Measurements from ENCODE around the gene DYRK1A. TPM values are rescaled to one million over a fixed set of nuclear protein-coding genes. Genes with fewer than 3 reads are reported as not detected.
A peak's percentile ranks its signal among the peaks of the same experiment; 100 is the strongest.
"Not testable (repeated sequence)": the region's sequence is repeated elsewhere in the genome, so short reads cannot be mapped to it uniquely, and the experiment has no call there.

Gene DYRK1A
- total RNA-seq, 1 experiment from 2014 or later = 28.2 TPM

- Histone ChIP-seq H3K9me3 (peaks cover under 1% of the 10 kb centered on the region; the same call in 1 of the 2 replicates), H3K4me3 (no peak overlapping the region), H3K36me3 (peaks cover 82% of the 10 kb centered on the region), H3K27me3 (no peaks in the 10 kb centered on the region)
- DNase-seq = no peak
Observed at GRCh38 chr21:37508341-37508740, 141.8 kb downstream of the DYRK1A start.

GRCh38 chr21:37509802-37510393, 143.3 kb downstream of the DYRK1A start:
- no peak for DNase-seq
- no peaks in the 10 kb centered on the region for H3K27me3 ChIP-seq
- H3K36me3 ChIP-seq = peaks cover 87% of the 10 kb centered on the region
- no peak overlapping the region for H3K4me3 ChIP-seq
- H3K9me3 ChIP-seq = no peaks in the 10 kb centered on the region

- no peaks in the 10 kb centered on the region for H3K27me3 ChIP-seq
- H3K4me3 ChIP-seq = no peak overlapping the region
- H3K9me3 ChIP-seq = no peaks in the 10 kb centered on the region
- peaks cover 78% of the 10 kb centered on the region for H3K36me3 ChIP-seq
- no peak for DNase-seq
Observed at GRCh38 chr21:37511848-37512247, 145.3 kb downstream of the DYRK1A start.

- Histone ChIP-seq H3K9me3 (no peaks in the 10 kb centered on the region), H3K4me3 (no peak overlapping the region), H3K27me3 (no peaks in the 10 kb centered on the region), H3K36me3 (peaks cover 64% of the 10 kb centered on the region)
- no peak for DNase-seq
Observed at GRCh38 chr21:37513383-37513782, 146.8 kb downstream of the DYRK1A start.

- no peak overlapping the region for H3K4me3 ChIP-seq
- DNase-seq = no peak
- peaks cover 62% of the 10 kb centered on the region for H3K36me3 ChIP-seq
- no peaks in the 10 kb centered on the region for H3K9me3 ChIP-seq
- no peaks in the 10 kb centered on the region for H3K27me3 ChIP-seq
Observed at GRCh38 chr21:37514038-37514667, 147.6 kb downstream of the DYRK1A start.

- H3K36me3 ChIP-seq = peaks cover 35% of the 10 kb centered on the region
- no peaks in the 10 kb centered on the region for H3K27me3 ChIP-seq
Observed at GRCh38 chr21:37516998-37517397, 150.4 kb downstream of the DYRK1A start.

GRCh38 chr21:37520801-37521200, 154.2 kb downstream of the DYRK1A start:
- Histone ChIP-seq H3K27me3 (no peaks in the 10 kb centered on the region), H3K4me3 (no peak overlapping the region), H3K9me3 (no peaks in the 10 kb centered on the region), H3K36me3 (peaks cover 11% of the 10 kb centered on the region)
- no peak for DNase-seq

More at GRCh38 chr21:37516998-37517397, 150.4 kb downstream of the DYRK1A start:
- H3K4me3 ChIP-seq = no peak overlapping the region
- DNase-seq = no peak
- no peaks in the 10 kb centered on the region for H3K9me3 ChIP-seq

- no peak for DNase-seq
- Histone ChIP-seq H3K36me3 (peaks cover 4% of the 10 kb centered on the region), H3K4me3 (no peak overlapping the region), H3K9me3 (no peaks in the 10 kb centered on the region), H3K27me3 (no peaks in the 10 kb centered on the region)
Observed at GRCh38 chr21:37521658-37522057, 155.1 kb downstream of the DYRK1A start.

DNA sequence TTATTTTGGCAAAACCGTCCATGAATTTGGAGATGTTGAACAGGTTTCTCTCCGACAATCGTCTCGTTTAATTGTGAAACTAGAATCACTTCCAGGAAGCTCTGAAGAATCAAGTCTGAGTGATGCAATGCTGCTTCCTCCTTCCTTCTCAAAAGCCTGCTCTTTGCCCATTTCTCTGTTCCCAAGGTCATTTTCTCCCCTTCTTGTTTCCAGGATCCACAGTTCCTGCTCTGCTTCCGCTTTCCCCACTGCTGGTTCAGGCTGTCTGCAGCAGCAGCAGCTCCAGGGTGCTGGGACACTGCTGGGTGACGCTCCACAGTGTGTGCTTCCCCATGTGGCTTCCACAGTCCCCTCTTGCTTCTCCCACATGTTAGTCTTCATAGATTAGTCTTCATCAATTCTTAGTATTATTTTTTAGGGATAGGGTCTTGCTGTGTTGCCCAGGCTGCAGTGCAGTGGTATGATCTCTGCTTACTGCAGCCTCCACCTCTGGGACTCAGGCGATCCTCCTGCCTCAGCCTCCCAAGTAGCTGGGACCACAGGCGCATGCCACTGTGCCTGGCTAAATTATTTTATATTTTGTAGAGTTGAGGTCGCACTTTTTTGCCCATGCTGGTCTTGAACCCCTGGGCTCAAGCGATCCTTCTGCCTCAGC, 156.2 kb downstream of the DYRK1A start:
- no peak overlapping the region for H3K4me3 ChIP-seq
- H3K36me3 ChIP-seq = no peaks in the 10 kb centered on the region; the same call in 1 of the 2 replicates
- DNase-seq = no peak
- no peaks in the 10 kb centered on the region for H3K9me3 ChIP-seq
- H3K27me3 ChIP-seq = no peaks in the 10 kb centered on the region

DNA sequence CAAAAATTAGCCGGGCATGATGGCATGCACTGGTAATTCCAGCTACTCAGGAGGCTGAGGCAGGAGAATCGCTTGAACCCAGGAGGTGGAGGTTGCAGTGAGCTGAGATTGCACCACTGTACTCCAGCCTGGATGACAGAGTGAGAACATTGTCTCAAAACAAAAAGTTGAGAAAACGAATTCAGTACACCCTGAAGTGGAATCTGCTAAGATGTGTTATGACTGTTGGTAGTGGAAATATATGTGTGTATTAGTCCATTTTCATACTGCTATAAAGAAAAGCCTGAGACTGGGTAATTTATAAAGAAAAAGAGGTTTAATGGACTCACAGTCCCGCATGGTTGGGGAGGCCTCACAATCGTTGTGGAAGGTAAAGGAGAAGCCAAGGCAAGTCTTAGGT, 158.4 kb downstream of the DYRK1A start:
- not testable (repeated sequence) for H3K36me3 ChIP-seq, H3K4me3 ChIP-seq, H3K27me3 ChIP-seq, H3K9me3 ChIP-seq, DNase-seq

DNA sequence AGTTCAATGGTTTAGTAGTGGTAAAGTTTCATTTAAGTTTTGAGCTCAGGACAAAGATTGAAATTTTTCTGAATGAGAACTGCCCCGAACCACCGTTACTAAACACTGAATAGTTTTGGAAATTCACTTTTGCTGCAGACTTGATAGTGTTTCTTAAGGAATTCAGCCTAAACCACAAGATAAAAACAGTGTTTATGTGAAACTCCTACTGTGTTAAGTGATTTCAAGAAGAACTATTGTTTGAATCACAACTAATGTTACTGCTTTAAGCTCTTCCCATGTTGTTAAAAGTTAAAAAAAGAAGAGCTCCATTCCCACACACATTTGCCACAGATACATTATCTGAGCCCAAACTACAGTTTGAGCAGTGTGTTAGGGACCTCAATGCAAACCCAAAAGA, 159.2 kb downstream of the DYRK1A start:
- no peaks in the 10 kb centered on the region for H3K9me3 ChIP-seq
- H3K27me3 ChIP-seq = no peaks in the 10 kb centered on the region
- no peaks in the 10 kb centered on the region for H3K36me3 ChIP-seq
- DNase-seq = no peak
- H3K4me3 ChIP-seq = no peak overlapping the region

- Histone ChIP-seq H3K4me3 (no peak overlapping the region), H3K36me3 (no peaks in the 10 kb centered on the region), H3K27me3 (no peaks in the 10 kb centered on the region), H3K9me3 (no peaks in the 10 kb centered on the region)
- no peak for DNase-seq
Observed at GRCh38 chr21:37527103-37527502, 160.5 kb downstream of the DYRK1A start.

DNA sequence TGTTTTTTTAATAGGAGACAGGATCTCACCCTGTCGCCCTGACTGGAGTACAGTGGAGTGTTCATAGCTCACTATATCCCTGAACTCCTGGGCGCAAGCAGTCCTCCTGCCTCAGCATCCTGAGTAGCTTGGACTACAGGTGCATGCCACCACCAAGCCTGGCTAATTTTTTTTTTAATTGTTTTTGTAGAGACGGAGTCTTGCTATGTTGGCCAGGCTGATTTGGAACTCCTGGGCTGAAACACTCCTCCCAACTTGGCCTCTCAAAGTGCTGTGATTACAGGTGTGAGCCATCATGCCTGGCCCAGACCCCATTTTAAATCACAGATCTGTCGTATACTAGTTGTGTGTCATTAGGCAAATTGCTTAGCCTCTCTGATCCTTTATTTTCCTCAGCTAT, 161.1 kb downstream of the DYRK1A start:
- H3K36me3 ChIP-seq = no peaks in the 10 kb centered on the region
- no peaks in the 10 kb centered on the region for H3K9me3 ChIP-seq
- no peaks in the 10 kb centered on the region for H3K27me3 ChIP-seq
- no peak overlapping the region for H3K4me3 ChIP-seq
- DNase-seq = no peak

GRCh38 chr21:37528150-37528937, 161.8 kb downstream of the DYRK1A start:
- Histone ChIP-seq H3K9me3 (no peaks in the 10 kb centered on the region), H3K4me3 (no peak overlapping the region), H3K36me3 (no peaks in the 10 kb centered on the region), H3K27me3 (no peaks in the 10 kb centered on the region)
- no peak for DNase-seq

DNA sequence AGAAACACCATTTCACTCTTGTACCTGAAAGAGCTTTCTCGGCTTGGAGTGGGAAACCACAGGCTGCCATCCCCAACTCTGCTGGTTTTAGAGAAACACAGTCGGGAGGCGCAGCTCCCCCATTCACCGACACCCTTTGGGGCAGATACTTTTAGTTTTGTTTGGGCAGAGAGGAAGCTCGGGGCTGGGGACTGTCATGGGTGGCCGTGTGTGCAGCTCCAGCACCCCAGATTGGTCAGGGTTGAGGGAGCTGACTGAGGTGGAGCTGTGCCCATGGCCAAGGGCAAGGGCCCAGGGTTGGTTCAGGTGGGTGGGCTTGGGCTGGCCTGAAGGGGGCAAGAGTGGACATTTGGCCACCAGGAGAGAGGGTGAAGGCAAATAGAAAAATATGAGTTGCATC, 163.1 kb downstream of the DYRK1A start:
- Histone ChIP-seq H3K9me3 (no peaks in the 10 kb centered on the region), H3K27me3 (no peaks in the 10 kb centered on the region), H3K4me3 (no peak overlapping the region), H3K36me3 (no peaks in the 10 kb centered on the region)
- DNase-seq = no peak

- no peak for DNase-seq
- no peaks in the 10 kb centered on the region for H3K36me3 ChIP-seq
- no peaks in the 10 kb centered on the region for H3K27me3 ChIP-seq
- H3K9me3 ChIP-seq = no peaks in the 10 kb centered on the region
- no peak overlapping the region for H3K4me3 ChIP-seq
Observed at GRCh38 chr21:37530901-37531351, 164.4 kb downstream of the DYRK1A start.

- Histone ChIP-seq H3K27me3 (no peaks in the 10 kb centered on the region), H3K36me3 (no peaks in the 10 kb centered on the region), H3K9me3 (no peaks in the 10 kb centered on the region), H3K4me3 (no peak overlapping the region)
- peak; percentile 5 for DNase-seq
Observed at GRCh38 chr21:37531431-37531932, 164.9 kb downstream of the DYRK1A start.

Data from MG63 (cell line).